Loucy (cell line): ENCODE data around the gene PARD6G.
A peak's percentile ranks its signal among the peaks of the same experiment; 100 is the strongest.

Experiments
- H2AFZ ChIP-seq: fragments of 200-600 bp; sonication (generic); 2 replicates; pipeline ENCODE4 v1.6.0; 2016; ENCODE audit warnings: antibody characterized with exemption, mild to moderate bottlenecking, low read length, moderate library complexity
- H3F3A ChIP-seq: fragments of 200-600 bp; 2 replicates; pipeline ENCODE4 v1.6.0; 2016; ENCODE audit warnings: antibody characterized with exemption, low read depth, mild to moderate bottlenecking
- H3K27me3 ChIP-seq: fragments of 200-600 bp; sonication (generic); 2 replicates; pipeline ENCODE4 v1.6.1; 2014; ENCODE audit warnings: low read length, mild to moderate bottlenecking; ENCODE audit not compliant: insufficient read depth, poor library complexity, severe bottlenecking
- H3K36me3 ChIP-seq: fragments of 200-600 bp; sonication (generic); 2 replicates; pipeline ENCODE4 v1.6.1; 2016; ENCODE audit warnings: low read length; ENCODE audit not compliant: insufficient read depth
- H3K4me1 ChIP-seq: fragments of 200-600 bp; sonication (generic); 2 replicates; pipeline ENCODE4 v1.5.1; 2014; ENCODE audit warnings: low read length, mild to moderate bottlenecking; ENCODE audit not compliant: insufficient read depth, poor library complexity, severe bottlenecking
- H3K4me2 ChIP-seq: fragments of 200-600 bp; sonication (generic); 2 replicates; pipeline ENCODE4 v1.6.0; 2014; ENCODE audit warnings: antibody characterized with exemption, low read length, low read depth, mild to moderate bottlenecking; ENCODE audit not compliant: poor library complexity, severe bottlenecking
- H3K4me3 ChIP-seq: fragments of 200-600 bp; sonication (generic); 2 replicates; pipeline ENCODE4 v1.5.1; 2014; ENCODE audit warnings: low read length, mild to moderate bottlenecking, mixed read lengths; ENCODE audit not compliant: poor library complexity, severe bottlenecking
- H3K79me2 ChIP-seq: fragments of 200-600 bp; sonication (generic); 2 replicates; pipeline ENCODE4 v1.6.1; 2014; ENCODE audit warnings: low read length; ENCODE audit not compliant: insufficient read depth
- H3K9ac ChIP-seq: fragments of 200-600 bp; sonication (generic); 2 replicates; pipeline ENCODE4 v1.6.0; 2014; ENCODE audit warnings: mild to moderate bottlenecking, low read depth, low read length, moderate library complexity; ENCODE audit not compliant: poor library complexity, severe bottlenecking
- H3K9me2 ChIP-seq: fragments of 200-600 bp; sonication (generic); replicated peaks from 2 replicates; pipeline ENCODE4 v1.6.1; 2016; ENCODE audit warnings: low read depth, low read length, mixed read lengths
- H3K9me3 ChIP-seq: fragments of 200-600 bp; sonication (generic); 2 replicates; pipeline ENCODE4 v1.6.1; 2014; ENCODE audit warnings: mild to moderate bottlenecking, antibody characterized with exemption, low read length, low read depth; ENCODE audit not compliant: insufficient read depth
- H4K20me1 ChIP-seq: fragments of 200-600 bp; sonication (generic); 2 replicates; pipeline ENCODE4 v1.6.0; 2014; ENCODE audit warnings: antibody characterized with exemption, low read length, mild to moderate bottlenecking; ENCODE audit not compliant: insufficient read depth, poor library complexity, severe bottlenecking
- EZH2phosphoT487 ChIP-seq: fragments of 200-600 bp; IDR thresholded peaks from 2 replicates; pipeline ENCODE4 v1.6.1; 2018; ENCODE audit warnings: antibody characterized with exemption, mild to moderate bottlenecking, moderate library complexity, borderline replicate concordance
- TF ChIP-seq, protein P1 (sequence below): fragments of 200-600 bp; sonication (generic); conservative IDR thresholded peaks from 2 replicates; pipeline ENCODE4 v1.5.1; 2014; ENCODE audit warnings: mild to moderate bottlenecking, antibody characterized with exemption, low read length

The PARD6G gene

DNA sequence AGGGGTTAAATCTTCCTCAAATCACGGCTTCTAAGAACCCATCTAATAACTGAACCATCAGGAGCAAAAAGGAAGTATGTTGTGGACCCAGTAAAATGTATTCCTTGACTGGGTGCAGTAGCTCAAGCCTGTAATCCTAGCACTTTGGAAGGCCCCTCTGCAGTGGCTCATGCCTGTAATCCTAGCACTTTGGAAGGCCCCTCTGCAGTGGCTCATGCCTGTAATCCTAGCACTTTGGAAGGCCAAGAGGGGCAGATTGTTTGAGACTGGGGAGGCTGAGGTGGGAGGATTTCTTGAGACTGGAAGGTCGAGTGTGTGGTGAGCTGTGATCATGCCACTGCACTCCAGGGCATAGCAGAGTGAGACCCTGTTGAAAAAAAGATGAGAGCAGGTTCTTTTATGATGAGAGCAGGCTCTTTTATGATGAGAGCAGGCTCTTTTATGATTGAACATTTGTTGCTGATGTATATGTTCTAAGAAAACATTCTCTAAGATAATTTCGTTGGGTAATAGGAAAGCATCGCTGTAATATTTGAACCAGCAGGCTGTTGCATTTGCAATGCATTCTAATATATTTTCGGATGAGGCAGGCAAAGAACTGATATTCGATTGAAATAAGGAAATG is 3.5 kb upstream of the PARD6G start:
- no peaks in the 10 kb centered on the region for H3F3A ChIP-seq

DNA sequence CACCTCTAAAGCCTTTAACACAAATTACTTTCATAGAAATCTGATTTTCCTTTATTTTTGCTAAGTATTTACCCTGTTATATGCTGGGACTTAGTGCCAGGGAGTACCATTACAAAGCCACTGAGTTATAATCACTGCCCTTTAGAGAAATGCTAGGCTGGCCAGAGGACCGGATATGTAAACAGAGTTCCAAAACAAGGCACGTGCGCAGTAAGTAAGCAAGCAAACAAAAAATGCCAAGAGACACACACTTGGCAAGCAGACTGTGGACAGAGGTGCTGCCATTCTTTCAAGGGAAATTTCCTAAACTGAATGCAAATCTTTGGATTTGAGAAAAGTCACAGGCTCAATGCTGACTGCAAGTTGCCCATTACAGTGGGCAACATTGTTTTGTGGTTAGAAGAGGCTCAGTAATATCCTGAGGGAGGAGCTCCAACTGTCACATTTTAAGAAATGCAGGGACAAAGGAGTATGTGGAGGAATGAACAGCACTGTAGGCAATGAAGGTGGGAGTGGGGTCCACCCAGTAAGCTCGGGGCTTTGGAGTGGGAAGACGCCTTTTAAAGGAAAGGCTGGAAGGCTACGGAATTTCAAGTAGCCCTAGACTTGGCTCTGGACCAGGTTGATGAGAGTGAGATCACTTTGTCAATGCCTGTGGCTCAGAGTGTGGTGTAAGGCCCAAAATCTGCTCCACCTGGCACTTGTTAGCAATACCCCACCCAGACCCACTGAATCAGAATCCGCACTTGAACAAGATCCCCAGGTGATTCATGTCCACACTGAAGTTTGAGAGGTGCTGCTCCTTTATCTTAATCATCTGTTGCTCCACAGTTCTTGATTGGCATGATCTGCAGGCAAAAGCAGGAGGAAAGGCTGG is 2.1 kb upstream of the PARD6G start:
- Histone ChIP-seq H3K4me3 (peak overlapping the region; percentile 7), H3K27me3 (no peaks in the 10 kb centered on the region), H3K9me3 (no peaks in the 10 kb centered on the region; the same call in 1 of the 2 replicates), H4K20me1 (no peaks in the 10 kb centered on the region), H3K9me2 (no peaks in the 10 kb centered on the region), H2AFZ (peak overlapping the region; percentile 53), H3K79me2 (no peaks in the 10 kb centered on the region), H3K36me3 (no peaks in the 10 kb centered on the region), H3F3A (no peaks in the 10 kb centered on the region), H3K9ac (peak overlapping the region; percentile 49), H3K4me1 (peaks cover 39% of the 10 kb centered on the region), H3K4me2 (peak overlapping the region; percentile 67)
- TF ChIP-seq EZH2phosphoT487, result no peak

More for the DNA sequence above, 3.5 kb upstream of the PARD6G start:
- TF ChIP-seq, protein P1, sequence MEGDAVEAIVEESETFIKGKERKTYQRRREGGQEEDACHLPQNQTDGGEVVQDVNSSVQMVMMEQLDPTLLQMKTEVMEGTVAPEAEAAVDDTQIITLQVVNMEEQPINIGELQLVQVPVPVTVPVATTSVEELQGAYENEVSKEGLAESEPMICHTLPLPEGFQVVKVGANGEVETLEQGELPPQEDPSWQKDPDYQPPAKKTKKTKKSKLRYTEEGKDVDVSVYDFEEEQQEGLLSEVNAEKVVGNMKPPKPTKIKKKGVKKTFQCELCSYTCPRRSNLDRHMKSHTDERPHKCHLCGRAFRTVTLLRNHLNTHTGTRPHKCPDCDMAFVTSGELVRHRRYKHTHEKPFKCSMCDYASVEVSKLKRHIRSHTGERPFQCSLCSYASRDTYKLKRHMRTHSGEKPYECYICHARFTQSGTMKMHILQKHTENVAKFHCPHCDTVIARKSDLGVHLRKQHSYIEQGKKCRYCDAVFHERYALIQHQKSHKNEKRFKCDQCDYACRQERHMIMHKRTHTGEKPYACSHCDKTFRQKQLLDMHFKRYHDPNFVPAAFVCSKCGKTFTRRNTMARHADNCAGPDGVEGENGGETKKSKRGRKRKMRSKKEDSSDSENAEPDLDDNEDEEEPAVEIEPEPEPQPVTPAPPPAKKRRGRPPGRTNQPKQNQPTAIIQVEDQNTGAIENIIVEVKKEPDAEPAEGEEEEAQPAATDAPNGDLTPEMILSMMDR, result no peak
- no peak for TF ChIP-seq EZH2phosphoT487
- Histone ChIP-seq H3K4me3 (no peak overlapping the region), H3K9me2 (no peaks in the 10 kb centered on the region), H3K9ac (no peak overlapping the region), H4K20me1 (no peaks in the 10 kb centered on the region), H3K4me1 (peaks cover 39% of the 10 kb centered on the region), H3K27me3 (no peaks in the 10 kb centered on the region), H3K36me3 (no peaks in the 10 kb centered on the region), H3K79me2 (no peaks in the 10 kb centered on the region), H3K4me2 (no peak overlapping the region), H2AFZ (no peak overlapping the region), H3K9me3 (no peaks in the 10 kb centered on the region; the same call in 1 of the 2 replicates)

DNA sequence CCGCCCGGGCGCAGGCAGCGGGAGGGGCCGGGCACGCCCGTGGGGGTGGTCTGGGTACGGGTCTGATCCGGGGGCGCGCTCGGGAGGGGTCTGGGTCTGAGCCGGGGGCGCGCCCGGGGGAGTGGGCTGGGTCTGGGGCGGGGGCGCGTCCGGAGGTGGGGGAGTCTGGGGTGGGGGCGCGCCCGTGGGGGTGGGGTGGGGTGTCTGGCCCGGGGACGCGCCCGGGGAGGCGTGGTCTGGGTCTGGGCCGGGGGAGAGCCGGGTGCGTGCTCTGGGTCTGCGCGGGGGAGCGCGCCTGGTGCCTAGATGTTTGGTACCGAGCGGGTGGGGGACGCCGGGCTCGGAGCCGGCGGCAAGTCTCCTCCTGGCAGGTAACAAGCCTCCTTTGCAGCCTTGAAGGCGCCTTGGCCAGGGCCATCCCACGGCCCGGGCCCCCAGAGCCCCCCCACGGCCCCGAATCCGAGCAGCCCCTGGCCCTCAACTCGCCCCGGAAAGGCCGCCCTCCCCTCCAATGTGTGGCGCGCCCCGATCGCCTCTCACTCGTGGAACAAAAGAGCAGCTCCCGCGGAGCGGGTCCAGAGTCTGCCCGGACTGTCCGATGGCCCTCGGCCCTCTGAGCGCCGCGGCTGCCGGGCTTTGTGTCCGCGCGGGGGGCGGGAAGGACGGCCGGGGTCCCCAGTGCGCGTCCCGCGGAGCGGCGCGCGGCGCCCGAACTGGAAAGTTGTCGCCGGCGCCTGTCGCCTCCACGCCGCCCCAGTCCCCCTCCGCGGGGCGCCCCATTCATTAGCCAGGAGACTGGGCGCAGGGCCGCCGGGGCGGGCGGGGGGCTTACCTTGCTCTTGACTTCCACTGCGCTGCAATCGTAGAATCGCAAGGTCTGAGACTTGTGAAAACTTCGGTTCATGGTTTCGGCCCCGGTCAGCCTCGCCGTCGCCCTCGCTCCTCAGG is 595 bp downstream of the PARD6G start:
- Histone ChIP-seq H3K36me3 (no peaks in the 10 kb centered on the region), H3K4me2 (peak overlapping the region; percentile 70), H3K4me3 (peak overlapping the region; percentile 70), H3K9me2 (no peaks in the 10 kb centered on the region), H4K20me1 (no peaks in the 10 kb centered on the region), H3K9me3 (no peaks in the 10 kb centered on the region), H3K27me3 (no peaks in the 10 kb centered on the region), H3F3A (no peaks in the 10 kb centered on the region), H3K79me2 (no peaks in the 10 kb centered on the region), H3K4me1 (peaks cover 29% of the 10 kb centered on the region), H2AFZ (peak overlapping the region; percentile 78), H3K9ac (peak overlapping the region; percentile 39)
- TF ChIP-seq, protein P1, result no peak
- no peak for TF ChIP-seq EZH2phosphoT487
